ES-I3 (cell line): ENCODE results near the gene RBBP8NL.

ENCODE experiments used
- H3K36me3 ChIP-seq: 2 replicates; pipeline ENCODE4 v1.6.1; 2013; ENCODE audit warnings: mild to moderate bottlenecking, low read length, control low read depth, moderate library complexity; ENCODE audit not compliant: insufficient read depth
- H3K4me1 ChIP-seq: 2 replicates; pipeline ENCODE4 v1.6.1; 2013; ENCODE audit warnings: mild to moderate bottlenecking, control low read depth, low read length; ENCODE audit not compliant: insufficient read depth
- H3K9ac ChIP-seq: 2 replicates; pipeline ENCODE4 v1.6.1; 2013; ENCODE audit warnings: low read depth, mild to moderate bottlenecking, low read length, moderate library complexity
- H3K9me3 ChIP-seq: 2 replicates; pipeline ENCODE4 v1.6.1; 2013; ENCODE audit warnings: mild to moderate bottlenecking, low read length, moderate library complexity; ENCODE audit not compliant: control insufficient read depth, insufficient read depth

RBBP8NL gene

DNA sequence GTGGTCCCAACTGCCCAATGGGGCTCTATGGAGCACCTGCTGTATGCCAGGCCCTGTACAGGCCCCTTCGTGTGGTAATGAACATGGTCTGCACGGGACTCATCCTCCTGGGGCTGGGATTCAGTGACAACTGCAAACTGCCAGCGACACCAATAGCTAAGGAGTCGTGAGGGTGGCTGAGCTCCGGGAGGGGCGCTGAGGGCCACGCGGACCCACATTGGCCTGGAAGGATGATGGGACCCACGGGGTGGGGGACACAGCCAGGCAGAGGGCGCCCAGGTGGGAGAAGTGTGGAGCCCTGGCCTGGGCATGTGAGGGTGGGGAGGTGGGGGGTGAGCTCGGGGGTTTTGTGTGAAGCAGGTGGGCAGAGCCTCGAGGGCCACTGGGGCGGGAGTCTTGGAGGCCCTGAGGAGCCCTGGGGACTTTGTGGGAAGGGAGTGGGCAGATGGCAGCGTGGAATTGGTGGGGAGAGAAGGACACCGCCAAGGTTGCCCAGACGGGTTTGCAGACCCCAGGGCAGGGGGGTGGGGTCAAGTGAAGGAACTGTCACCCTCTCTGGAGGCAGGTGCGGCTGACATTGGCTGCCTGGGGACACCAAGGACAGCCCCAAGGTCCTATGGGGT lies 26.0 kb upstream of the RBBP8NL start:
- Histone ChIP-seq H3K36me3 (no peaks in the 10 kb centered on the region), H3K9ac (no peak overlapping the region), H3K4me1 (no peaks in the 10 kb centered on the region), H3K9me3 (no peaks in the 10 kb centered on the region)

DNA sequence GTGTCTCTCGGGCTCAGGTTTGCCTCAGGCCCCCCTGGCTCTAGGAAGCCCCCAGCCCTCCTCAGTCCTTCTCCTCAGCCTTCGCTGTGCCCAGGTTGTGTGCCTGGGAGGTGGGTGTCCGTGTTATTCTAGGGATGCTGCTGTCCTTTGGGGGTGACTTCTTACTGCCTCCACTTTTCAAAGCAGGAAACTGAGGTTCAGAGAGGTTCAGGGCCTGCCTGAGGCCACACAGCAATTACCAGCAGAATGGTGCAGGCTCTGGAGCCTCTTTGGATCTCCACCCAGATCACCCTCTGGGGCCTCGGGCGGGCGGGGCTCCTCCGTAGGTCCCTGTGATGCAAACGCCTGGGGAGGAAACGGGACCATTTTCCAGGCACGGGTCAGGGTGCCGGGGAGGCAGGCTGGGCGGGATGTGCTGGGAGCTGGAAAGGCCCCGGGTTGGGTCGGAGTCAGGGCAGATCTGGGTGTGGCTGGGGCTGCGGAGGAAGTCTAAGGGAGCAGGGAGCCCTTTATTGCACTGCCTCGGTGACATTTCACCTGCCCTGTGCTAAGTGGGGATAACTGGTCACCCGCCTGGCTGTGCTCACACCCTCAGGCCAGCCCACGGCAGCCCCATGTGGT lies 25.2 kb upstream of the RBBP8NL start:
- Histone ChIP-seq H3K36me3 (no peaks in the 10 kb centered on the region), H3K9me3 (no peaks in the 10 kb centered on the region), H3K9ac (no peak overlapping the region), H3K4me1 (no peaks in the 10 kb centered on the region)

DNA sequence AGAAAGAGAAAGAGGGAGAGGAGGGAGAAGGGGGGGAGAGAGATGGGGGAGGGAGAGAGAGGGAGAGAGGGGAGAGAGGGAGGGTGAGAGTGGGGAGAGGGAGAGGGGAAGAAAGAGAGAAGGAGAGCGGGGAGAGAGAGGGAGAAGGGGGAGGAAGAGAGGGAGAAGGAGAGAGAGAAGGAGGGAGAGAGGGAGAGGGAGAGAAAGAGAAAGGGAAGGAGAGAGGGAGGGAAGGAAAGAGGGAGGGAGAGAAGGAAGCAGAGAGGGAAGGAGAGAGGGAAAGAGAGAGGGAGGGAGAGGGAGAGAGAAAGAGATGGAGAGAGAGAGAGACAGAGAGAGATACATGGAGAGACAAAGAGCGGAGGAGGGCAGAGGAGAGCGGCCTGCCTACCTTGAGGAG lies 24.6 kb upstream of the RBBP8NL start:
- Histone ChIP-seq H3K4me1 (no peaks in the 10 kb centered on the region), H3K9me3 (no peaks in the 10 kb centered on the region), H3K36me3 (no peaks in the 10 kb centered on the region), H3K9ac (no peak overlapping the region)

GRCh38 chr20:62451156-62451767 lies 23.9 kb upstream of the RBBP8NL start:
- Histone ChIP-seq H3K4me1 (no peaks in the 10 kb centered on the region), H3K9me3 (no peaks in the 10 kb centered on the region), H3K36me3 (no peaks in the 10 kb centered on the region)

DNA sequence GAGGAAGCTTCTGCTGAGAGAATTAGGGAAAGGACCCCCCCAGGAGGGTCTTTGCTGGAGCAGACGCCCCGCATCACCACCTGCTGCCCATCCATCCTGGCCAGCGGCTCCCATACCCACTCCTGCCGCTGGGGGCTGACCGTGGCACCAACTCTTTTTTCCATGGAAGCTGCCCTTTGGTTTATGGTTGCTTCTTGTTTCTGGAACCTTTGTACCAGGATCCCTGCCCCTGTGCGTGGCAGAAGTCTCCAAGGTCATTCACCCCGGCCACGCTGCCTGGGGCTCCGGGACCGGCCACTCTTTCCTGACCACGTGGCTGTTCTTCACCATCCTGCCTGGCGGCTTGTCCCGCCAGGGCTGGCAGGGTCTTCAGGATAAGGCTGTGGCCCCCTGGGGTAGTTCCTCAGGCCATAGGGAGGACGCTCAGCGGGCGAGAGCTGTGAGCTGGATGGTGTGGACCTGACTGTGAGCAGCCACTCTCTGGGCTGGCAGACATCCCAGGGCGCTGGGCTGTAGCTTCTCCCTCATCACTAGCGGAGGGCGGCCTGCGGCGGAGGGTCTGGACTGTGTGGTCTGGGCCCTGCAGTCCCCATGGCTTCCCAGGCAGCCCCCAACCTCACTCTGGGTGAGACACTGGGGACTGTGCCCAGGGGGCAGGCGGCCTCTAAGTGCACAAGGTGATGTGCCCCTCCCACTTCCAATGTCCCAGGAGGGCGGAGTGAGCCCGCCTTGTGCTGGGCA lies 22.8 kb upstream of the RBBP8NL start:
- no peak overlapping the region for H3K9ac ChIP-seq
- H3K36me3 ChIP-seq: no peaks in the 10 kb centered on the region
- H3K9me3 ChIP-seq: no peaks in the 10 kb centered on the region
- H3K4me1 ChIP-seq: no peaks in the 10 kb centered on the region

More at GRCh38 chr20:62451156-62451767, 23.9 kb upstream of the RBBP8NL start:
- H3K9ac ChIP-seq: no peak overlapping the region

DNA sequence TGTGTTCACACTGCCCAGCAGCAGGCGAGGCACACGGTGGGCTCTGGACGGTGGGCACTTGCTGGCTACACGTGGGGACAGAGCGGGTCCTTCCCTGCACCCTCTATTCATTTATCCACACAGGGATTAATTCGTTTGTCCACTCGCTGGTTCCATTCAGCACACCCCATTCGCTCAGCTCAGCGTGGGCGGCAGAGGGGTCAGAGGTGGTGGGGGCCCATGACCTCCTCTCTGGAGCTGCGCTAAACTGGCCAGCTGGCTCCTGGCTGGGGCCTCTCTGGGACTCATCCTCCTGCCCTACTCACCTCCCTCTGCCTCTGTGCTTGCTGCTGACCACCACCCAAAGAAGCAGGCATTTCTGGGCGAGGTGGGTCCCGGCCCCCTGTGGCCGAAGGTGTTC lies 21.4 kb upstream of the RBBP8NL start:
- no peaks in the 10 kb centered on the region for H3K9me3 ChIP-seq
- no peaks in the 10 kb centered on the region for H3K4me1 ChIP-seq
- no peaks in the 10 kb centered on the region for H3K36me3 ChIP-seq
- H3K9ac ChIP-seq: no peak overlapping the region

GRCh38 chr20:62448038-62448437 lies 20.7 kb upstream of the RBBP8NL start:
- Histone ChIP-seq H3K9ac (no peak overlapping the region), H3K4me1 (no peaks in the 10 kb centered on the region), H3K9me3 (no peaks in the 10 kb centered on the region), H3K36me3 (no peaks in the 10 kb centered on the region)

GRCh38 chr20:62446888-62447869 lies 19.8 kb upstream of the RBBP8NL start:
- no peaks in the 10 kb centered on the region for H3K4me1 ChIP-seq
- H3K9ac ChIP-seq: no peak overlapping the region
- H3K9me3 ChIP-seq: no peaks in the 10 kb centered on the region
- H3K36me3 ChIP-seq: no peaks in the 10 kb centered on the region

DNA sequence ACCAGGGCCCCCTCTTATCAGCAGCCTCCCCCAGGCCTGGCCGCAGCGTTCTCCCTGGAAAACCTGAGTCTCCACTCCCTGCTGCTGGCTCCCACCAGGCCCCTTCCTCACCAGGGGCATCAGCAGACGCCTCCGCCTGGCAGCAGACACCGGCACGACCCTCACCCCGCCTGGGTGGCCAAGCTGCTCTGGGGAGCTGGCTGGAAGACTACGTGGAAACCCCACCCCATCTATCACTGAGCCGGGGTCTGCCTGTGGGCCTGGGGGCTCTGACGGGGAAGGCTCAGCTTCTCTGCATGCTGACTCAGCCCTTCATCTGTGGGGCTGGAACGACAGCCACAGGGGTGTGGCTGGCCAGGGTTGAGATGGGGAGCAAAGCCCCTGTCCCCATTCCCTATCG lies 19.1 kb upstream of the RBBP8NL start:
- no peak overlapping the region for H3K9ac ChIP-seq
- no peaks in the 10 kb centered on the region for H3K9me3 ChIP-seq
- no peaks in the 10 kb centered on the region for H3K4me1 ChIP-seq

DNA sequence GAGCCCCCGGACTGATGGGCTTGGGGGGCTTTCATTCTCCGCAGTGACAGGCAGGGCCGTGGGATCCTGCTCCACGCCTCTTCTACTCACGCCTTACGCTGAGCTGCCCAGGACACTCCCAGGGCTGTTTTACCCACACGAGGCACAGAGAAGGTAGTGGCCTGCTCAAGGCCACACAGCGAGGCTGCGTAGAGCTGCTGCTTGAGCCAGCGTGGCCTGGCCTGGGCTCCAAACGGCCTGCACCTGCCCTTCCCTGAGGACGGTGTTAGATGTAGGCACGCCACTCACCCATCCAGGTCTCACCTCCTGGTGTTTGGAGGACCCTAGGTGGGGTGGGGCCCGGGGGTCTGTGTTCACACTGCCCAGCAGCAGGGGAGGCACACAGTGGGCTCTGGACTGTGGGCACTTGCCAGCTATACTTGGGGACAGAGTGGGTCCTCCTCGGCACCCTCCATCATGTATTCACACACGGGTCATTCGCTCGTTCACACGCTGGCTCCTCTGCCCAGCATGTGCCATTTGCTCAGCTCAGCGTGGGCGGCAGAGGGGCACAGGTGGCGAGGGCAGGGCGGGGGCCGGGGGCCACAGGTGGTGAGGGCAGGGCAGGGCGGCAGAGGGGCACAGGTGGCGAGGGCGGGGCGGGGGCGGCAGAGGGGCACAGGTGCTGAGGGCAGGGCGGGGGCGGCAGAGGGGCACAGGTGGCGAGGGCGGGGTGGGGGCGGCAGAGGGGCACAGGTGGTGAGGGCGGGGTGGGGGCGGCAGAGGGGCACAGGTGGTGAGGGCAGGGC lies 18.4 kb upstream of the RBBP8NL start:
- no peaks in the 10 kb centered on the region for H3K4me1 ChIP-seq

More for the DNA sequence above, 19.1 kb upstream of the RBBP8NL start:
- no peaks in the 10 kb centered on the region for H3K36me3 ChIP-seq

GRCh38 chr20:62444286-62444685 lies 16.9 kb upstream of the RBBP8NL start:
- no peaks in the 10 kb centered on the region for H3K4me1 ChIP-seq
- no peak overlapping the region for H3K9ac ChIP-seq

More for the DNA sequence above, 18.4 kb upstream of the RBBP8NL start:
- Histone ChIP-seq H3K36me3 (no peaks in the 10 kb centered on the region), H3K9me3 (no peaks in the 10 kb centered on the region), H3K9ac (no peak overlapping the region)

DNA sequence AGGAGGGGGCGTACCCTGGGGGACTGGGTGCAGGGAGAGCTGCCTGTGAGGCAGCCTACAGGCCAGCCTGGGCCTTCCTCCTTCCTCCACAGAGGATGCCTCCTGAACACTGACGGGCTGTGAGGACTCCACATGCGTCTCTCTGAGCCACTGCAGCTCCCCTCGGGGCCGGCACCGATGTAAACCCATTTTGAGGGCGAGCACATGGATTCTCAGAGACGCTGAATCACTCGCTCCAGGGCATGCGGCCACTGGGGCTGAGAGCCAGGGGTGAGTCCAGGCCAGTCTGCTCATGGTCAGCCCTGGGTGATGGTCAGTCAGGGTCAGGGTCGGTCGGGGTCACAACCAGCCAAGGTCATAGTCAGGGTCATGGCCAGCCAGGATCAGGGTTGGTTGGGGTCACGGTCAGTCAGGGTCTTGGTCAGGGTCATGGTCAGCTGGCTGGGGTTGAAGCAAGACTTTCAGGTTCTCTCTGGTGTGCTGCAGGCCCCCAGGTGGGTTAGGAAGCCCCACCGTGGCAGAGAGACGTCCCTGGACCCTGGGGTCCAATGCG lies 14.7 kb upstream of the RBBP8NL start:
- Histone ChIP-seq H3K9me3 (no peaks in the 10 kb centered on the region), H3K4me1 (no peaks in the 10 kb centered on the region), H3K9ac (no peak overlapping the region), H3K36me3 (no peaks in the 10 kb centered on the region)

More at GRCh38 chr20:62444286-62444685, 16.9 kb upstream of the RBBP8NL start:
- Histone ChIP-seq H3K9me3 (no peaks in the 10 kb centered on the region), H3K36me3 (no peaks in the 10 kb centered on the region)

DNA sequence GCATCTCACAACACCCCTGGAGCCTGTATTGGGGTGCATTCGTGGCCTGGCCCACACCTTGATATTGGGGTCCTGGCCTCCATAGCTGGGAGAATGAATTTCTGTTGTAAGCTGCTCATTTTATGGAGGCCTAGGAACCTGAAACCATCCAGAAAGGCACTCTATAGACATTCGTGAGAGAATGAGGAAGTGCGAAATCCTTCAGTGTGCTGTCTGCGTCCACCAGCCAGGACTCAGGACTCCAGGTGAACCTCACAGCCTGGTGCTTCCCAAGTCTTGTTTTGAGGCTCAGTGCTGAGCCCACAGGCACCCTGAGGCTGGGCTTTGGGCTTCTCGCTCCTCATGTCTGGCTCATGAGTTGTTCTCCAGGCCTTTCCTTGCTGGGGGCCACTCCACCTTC lies 11.9 kb upstream of the RBBP8NL start:
- no peak overlapping the region for H3K9ac ChIP-seq
- H3K36me3 ChIP-seq: no peaks in the 10 kb centered on the region
- no peaks in the 10 kb centered on the region for H3K4me1 ChIP-seq
- H3K9me3 ChIP-seq: no peaks in the 10 kb centered on the region; the same call in 1 of the 2 replicates
